ENCODE results near the gene DMD.

DNA sequence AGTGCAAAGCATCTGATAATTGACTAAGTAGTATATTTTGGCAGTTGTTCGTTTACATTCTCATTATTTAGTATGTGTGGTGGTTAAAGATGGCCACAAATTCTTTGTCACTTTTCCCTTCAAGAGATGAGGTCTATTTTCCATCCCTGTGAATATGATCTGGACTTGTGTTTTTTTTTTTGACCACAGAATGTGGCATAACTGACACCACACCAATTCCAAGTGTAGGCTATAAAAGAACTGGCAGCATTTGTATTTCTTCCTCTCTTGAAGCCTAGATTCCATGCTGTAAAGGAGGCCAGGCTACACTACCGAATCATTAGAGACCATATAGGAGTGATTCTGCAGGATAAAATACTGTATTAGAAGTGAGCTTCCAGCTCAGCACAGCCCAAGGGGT lies 596.6 kb downstream of the DMD start:
- TF ChIP-seq, protein P1, sequence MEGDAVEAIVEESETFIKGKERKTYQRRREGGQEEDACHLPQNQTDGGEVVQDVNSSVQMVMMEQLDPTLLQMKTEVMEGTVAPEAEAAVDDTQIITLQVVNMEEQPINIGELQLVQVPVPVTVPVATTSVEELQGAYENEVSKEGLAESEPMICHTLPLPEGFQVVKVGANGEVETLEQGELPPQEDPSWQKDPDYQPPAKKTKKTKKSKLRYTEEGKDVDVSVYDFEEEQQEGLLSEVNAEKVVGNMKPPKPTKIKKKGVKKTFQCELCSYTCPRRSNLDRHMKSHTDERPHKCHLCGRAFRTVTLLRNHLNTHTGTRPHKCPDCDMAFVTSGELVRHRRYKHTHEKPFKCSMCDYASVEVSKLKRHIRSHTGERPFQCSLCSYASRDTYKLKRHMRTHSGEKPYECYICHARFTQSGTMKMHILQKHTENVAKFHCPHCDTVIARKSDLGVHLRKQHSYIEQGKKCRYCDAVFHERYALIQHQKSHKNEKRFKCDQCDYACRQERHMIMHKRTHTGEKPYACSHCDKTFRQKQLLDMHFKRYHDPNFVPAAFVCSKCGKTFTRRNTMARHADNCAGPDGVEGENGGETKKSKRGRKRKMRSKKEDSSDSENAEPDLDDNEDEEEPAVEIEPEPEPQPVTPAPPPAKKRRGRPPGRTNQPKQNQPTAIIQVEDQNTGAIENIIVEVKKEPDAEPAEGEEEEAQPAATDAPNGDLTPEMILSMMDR (IDR thresholded peaks at IDR 0.05), result no peak
- no peak for TF ChIP-seq POLR2A (IDR thresholded peaks at IDR 0.05)
- no peak for TF ChIP-seq EP300 (IDR thresholded peaks at IDR 0.05)
- TF ChIP-seq POLR2AphosphoS5 (IDR thresholded peaks at IDR 0.05), result no peak
